GM12874 (cell line): Measurements from ENCODE around the gene PLET1.
A peak's percentile ranks its signal among the peaks of the same experiment; 100 is the strongest.

Experiments
- TF ChIP-seq, protein P1 (sequence below): IDR thresholded peaks from 2 replicates; pipeline ENCODE4 v1.5.1; 2011; ENCODE audit warnings: low read depth, mild to moderate bottlenecking, control low read depth, low read length, moderate library complexity; ENCODE audit not compliant: insufficient read depth

The PLET1 gene

GRCh38 chr11:112292785-112293407 lies 32.2 kb upstream of the PLET1 start:
- TF ChIP-seq, protein P1, sequence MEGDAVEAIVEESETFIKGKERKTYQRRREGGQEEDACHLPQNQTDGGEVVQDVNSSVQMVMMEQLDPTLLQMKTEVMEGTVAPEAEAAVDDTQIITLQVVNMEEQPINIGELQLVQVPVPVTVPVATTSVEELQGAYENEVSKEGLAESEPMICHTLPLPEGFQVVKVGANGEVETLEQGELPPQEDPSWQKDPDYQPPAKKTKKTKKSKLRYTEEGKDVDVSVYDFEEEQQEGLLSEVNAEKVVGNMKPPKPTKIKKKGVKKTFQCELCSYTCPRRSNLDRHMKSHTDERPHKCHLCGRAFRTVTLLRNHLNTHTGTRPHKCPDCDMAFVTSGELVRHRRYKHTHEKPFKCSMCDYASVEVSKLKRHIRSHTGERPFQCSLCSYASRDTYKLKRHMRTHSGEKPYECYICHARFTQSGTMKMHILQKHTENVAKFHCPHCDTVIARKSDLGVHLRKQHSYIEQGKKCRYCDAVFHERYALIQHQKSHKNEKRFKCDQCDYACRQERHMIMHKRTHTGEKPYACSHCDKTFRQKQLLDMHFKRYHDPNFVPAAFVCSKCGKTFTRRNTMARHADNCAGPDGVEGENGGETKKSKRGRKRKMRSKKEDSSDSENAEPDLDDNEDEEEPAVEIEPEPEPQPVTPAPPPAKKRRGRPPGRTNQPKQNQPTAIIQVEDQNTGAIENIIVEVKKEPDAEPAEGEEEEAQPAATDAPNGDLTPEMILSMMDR = no peak

DNA sequence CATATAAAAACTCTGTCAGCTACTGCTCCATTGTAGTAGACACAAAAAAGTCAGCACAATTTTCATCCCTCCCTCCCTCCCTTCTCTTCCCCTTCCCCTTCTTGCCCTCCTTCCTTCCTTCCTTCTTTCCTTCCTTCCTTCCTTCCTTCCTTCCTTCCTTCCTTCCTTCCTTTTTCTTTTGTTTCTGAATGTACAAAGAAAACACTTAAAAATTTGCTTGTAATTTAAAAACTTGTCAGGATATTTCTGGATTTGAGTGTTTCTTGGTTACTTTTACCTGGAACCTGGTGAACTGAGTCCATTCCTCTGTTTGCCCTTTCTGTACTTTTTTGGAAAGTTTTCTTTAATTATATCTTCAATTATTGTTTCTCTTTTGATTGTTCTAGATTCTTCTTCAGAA lies 31.5 kb upstream of the PLET1 start:
- TF ChIP-seq, protein P1 = no peak

GRCh38 chr11:112291191-112291590 lies 30.5 kb upstream of the PLET1 start:
- TF ChIP-seq, protein P1 = no peak

DNA sequence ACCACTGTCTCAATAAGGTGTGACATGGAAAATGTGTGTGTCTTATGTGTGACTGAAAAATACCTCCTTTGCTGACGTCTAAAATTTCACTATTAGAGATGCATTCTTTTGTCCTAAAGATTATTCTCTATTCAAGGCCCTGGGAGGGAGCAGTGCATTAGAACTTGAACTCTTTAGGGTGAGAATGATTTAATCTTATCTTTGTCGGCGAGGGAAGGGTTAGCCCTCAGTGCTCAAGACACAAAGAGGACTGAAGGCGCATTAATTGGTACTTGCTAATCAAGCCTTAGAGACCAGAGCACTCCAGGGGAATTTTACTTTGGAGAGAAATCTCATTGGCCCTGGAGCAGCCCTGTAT lies 29.8 kb upstream of the PLET1 start:
- TF ChIP-seq, protein P1 = no peak

DNA sequence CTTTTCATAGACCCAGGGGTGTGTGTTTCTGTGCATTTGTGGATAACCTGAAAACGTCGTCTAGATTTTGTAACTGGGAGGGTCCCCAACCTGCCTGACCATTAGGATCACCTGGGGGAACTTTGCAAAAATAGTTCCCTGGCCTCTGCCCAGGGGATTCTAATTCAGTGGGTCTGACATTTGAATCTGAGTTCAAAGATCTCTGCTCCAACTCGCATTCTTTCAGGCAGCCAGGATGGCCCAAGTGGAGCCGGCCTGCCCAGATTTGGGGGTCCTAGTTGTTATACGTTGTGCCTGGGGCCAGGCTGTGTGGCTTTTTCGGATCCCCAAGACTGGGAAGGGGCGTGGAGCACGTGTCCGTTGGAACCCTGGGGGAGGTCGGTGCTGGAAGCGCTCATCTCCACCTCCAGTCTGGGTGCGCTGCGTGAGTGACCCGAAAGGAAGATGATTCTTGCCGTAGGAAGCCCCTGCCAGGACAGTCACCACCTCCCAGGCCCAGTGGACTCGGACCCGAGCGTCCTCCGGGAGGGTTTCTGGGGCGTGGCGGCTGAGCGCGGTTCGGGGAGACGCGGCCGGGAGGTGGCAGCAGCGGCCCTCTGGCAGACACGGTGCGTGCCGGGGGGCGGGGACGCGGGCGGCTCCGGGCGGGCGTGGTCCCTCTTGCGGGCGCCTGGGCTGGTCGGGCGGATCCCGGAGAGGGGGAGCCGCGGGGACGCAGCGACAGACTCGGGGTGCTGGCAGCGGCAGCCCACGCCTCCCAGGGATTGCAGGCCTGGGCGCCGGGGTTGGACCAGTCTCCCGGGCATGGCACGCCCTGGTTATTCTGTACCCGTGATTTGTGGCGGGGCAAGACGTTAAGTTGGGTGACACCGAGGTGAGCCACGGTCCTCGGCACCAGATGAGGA lies 29.2 kb upstream of the PLET1 start:
- TF ChIP-seq, protein P1 = peak; percentile 80

GRCh38 chr11:112288021-112288420 lies 27.4 kb upstream of the PLET1 start:
- TF ChIP-seq, protein P1 = no peak

DNA sequence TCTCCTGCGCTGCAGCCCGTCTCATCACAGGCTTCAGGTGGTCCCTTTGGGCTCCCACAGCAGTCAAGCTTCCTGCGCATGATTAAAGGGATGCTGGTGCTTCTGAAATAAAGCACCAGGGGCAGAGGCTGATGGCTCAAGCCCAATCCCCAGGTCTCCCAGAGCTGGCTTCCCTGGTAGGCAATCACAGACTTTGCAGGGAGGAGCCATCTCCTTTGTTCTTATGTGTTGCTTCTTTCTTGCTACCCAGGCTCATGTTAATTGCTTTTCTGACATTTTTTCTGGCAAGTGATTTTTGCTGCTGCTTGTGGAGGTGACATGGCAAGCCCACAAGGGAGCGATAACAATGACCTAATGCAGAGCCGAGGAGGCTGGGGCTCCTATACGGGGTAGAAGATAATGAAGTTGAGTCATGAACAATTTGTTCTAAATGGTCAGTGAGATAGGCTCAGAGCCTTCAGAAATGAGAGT lies 25.2 kb upstream of the PLET1 start:
- TF ChIP-seq, protein P1 = no peak
